Measurements from ENCODE around the gene CYFIP2.

Gene CYFIP2

GRCh38 chr5:157258450-157258849, 7.5 kb upstream of the CYFIP2 start:
- DNase-seq (ENCODE audit: low read depth, low spot score) = no peak

GRCh38 chr5:157259699-157260098, 6.2 kb upstream of the CYFIP2 start:
- DNase-seq (ENCODE audit: low read depth, low spot score) = no peak

DNA sequence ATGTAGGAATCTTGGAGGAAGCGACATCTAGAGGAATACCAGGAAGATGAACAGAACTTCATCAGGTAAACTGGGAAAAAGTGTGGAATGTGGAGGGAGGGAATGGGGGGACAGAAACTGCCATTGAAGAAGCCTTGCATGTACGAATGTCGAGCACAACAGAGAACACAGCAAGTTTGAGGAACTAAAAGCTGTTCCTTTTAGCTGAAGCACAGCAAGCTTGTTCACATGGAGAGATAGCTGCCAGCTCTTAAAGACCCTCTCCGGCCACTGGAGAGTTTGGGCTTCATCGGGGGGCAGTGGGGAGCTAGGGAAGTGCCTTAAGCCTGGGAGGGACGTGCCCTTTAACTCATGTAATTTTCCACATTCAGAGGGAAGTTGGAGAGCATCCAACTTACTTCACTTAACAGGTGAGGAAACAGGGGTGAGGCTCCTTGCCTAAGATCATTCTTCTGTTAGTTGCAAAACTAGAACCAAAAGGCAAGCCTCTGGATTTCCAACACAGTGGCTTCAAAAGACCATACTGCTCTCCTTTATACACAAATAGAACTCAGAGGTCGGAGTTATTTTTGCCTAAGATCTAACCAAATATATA, 2.3 kb upstream of the CYFIP2 start:
- no peak for DNase-seq (ENCODE audit: low read depth, low spot score)

DNA sequence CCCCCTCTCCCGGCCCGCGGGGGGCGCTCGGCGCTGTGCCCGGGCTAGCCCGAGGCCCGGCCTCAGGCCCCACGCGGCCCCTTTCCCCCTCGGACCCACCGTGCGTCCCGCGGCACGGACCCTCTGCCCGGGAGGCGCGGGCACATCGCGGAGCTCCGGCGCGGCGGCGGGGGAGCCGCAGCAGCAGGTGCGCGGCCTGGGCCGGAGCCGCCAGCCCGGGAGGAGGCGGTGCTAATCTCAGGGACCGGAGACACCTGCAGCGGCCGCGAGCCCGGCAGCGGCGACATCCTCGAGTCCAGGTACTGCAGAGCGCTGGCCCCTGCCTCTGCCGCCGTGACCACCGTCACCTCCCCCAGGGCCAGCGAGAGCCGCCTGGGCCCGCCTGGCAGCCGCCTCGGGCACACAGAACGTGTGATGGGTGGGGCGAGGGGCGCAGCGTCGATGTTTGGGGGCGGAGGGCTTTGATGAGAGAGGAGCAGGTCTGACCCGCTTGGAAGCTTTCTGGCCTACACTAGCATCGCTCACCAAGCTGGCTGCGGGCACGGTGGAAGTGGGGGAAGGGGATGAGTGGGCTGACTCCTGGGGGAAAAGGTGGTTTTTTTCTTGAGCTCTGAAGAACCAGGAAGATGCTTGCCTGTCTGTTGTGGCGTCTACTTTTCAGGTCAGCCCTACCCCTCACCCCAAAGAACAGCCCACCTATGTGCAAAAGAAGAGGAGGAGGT, 524 bp downstream of the CYFIP2 start:
- DNase-seq (ENCODE audit: low read depth, low spot score) = peak; percentile 39

GRCh38 chr5:157267025-157267424, 1.1 kb downstream of the CYFIP2 start:
- no peak for DNase-seq (ENCODE audit: low read depth, low spot score)

DNA sequence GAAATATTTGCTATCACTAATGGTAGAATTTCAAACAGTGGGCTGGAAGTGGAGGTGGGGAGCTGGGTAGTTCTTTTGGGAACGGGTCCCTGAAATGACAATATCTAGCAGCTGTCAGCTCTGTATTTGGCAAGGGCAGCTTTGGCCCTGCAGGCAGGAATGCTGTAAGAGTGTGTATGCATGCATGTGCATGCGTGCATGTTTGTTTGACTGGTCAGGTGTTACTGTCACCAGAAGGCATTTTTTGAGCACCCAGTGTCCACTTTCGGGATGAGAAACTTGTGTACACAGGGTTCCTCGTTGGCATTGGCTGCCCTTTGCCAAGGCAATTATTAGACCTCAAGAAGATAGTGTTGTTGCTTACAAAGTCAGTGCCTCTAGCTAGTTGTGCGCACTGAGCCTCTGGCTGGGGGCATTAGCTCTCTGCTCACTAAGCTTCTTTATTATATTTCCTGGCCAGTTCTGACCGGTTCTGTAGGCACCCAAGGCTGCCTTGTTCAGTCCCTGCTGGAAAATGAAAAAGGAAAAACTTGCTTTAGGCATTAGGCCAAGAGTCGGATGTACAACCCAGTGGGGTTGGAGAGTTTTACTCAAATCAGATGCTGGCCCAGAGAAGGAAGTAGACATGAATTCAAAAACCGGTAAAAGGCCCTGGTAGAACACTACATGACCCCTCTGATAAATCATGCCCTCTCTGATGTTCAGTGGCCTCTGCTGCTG, 2.0 kb downstream of the CYFIP2 start:
- no peak for DNase-seq (ENCODE audit: low read depth, low spot score)

DNA sequence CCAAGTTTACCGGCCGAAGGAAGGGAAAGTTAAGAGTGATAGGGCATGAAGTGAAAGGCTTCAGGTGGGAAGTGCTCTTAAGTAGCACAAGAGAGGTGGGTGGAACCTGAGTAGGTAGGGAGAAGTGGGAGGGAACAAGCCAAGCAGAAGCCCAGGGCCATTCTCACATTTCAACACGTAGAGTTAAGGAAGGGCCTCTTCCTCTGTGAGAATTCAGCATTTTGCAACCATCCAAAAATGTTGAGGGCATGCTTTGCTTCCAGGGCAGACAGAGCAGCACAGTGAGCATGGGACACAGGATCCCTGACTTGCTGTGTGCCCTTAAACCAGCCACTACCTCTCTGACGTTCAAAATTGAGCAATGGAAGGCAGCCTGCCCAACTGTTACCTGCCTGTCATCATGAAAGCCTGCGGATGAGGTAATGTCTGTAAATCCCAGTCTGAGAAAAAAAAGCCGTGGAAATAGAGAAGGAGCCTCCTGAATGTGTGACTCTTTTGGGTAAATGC, 3.3 kb downstream of the CYFIP2 start:
- peak; percentile 42 for DNase-seq (ENCODE audit: low read depth, low spot score)

- DNase-seq (ENCODE audit: low read depth, low spot score) = no peak
Measured at GRCh38 chr5:157269761-157270272, 3.9 kb downstream of the CYFIP2 start.

DNA sequence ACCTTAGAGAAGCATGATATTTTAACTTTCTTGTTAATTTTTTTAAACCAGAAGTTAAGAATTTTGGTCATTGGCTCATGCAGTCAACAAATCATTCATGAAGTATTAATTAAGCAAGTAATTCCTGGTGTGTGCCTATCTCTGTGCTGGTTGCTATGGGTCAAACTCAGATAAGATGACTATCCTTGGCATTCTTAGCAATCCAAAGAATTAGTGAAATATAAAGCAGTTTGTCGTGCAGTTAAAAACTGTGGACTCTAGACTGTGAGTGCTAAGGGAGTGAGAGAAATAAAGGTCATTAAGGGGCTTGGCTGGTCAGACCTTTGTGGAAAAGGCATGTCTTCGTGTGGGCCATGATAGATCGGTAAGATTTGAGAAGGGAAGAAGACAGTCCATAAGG, 4.8 kb downstream of the CYFIP2 start:
- DNase-seq (ENCODE audit: low read depth, low spot score) = no peak

- no peak for DNase-seq (ENCODE audit: low read depth, low spot score)
Measured at GRCh38 chr5:157271740-157272271, 5.9 kb downstream of the CYFIP2 start.

GRCh38 chr5:157273131-157273556, 7.2 kb downstream of the CYFIP2 start:
- DNase-seq (ENCODE audit: low read depth, low spot score) = no peak

GRCh38 chr5:157275403-157275802, 9.5 kb downstream of the CYFIP2 start:
- no peak for DNase-seq (ENCODE audit: low read depth, low spot score)

- no peak for DNase-seq (ENCODE audit: low read depth, low spot score)
Measured at GRCh38 chr5:157278319-157279037, 12.6 kb downstream of the CYFIP2 start.

DNA sequence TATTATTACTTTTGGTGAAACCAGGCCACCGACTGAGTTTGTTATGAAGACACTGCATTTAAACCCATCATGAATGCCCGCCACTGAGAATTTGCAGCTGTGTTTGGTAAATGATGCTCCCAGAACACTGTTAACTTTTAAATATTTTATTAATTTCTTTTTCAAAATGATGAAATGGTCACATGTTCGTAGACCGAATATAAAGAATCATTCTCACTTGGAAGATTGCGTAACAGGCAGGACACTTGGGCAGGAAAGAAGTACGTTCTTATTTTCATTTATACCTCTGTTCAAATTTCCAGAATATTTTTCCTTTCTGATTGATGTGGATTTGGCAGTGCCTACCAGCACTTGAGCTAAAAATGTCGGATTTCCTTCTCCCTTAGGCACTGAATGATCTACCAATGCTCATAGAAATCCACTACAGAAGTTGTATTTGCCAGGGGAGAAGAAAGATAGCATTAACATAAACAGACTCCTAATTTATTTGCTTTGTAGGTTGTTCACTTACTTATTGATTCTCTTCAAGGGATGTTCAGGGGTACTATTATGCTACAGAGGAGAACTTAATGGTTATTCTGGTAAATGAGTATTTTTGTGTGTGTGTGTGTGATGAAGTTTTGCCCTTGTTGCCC, 13.8 kb downstream of the CYFIP2 start:
- no peak for DNase-seq (ENCODE audit: low read depth, low spot score)

DNA sequence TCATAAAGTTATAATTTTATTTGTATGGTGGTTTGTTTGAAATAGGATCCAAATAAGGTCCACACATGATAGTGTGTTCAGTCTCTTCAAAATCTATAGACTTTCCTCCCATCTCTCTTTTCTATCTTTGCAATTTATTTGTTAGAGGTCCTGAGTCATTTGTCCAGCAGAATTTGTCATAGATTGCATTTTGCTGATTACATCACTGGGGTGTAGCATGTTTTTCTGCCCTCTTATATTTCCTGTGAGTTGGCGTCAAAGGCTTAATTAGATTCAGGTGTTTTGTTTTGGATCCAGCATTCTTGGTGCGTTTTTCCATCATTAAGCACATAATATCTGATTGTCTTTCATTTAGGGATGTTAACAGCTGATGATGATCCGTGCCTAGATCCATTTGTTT, 15.0 kb downstream of the CYFIP2 start:
- DNase-seq (ENCODE audit: low read depth, low spot score) = no peak

DNA sequence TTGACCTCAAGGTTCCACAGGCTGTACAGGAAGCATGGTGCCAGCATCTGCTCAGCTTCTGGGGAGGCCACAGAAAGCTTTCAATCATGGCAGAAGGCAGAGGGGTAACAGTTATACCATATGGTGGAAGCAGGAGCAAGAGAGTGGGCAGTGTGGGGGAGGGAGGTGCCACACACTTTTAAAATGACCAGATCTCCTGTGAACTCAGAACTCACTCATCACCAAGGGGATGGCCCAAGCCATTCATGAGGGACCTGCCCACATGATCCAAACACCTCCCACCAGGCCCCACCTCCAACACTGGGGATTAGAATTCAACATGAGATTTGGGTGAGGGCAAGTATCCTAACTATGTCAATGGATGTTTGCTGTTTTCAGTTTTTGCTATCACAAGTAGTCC, 16.2 kb downstream of the CYFIP2 start:
- no peak for DNase-seq (ENCODE audit: low read depth, low spot score)

- no peak for DNase-seq (ENCODE audit: low read depth, low spot score)
Measured at GRCh38 chr5:157283434-157283833, 17.5 kb downstream of the CYFIP2 start.

DNA sequence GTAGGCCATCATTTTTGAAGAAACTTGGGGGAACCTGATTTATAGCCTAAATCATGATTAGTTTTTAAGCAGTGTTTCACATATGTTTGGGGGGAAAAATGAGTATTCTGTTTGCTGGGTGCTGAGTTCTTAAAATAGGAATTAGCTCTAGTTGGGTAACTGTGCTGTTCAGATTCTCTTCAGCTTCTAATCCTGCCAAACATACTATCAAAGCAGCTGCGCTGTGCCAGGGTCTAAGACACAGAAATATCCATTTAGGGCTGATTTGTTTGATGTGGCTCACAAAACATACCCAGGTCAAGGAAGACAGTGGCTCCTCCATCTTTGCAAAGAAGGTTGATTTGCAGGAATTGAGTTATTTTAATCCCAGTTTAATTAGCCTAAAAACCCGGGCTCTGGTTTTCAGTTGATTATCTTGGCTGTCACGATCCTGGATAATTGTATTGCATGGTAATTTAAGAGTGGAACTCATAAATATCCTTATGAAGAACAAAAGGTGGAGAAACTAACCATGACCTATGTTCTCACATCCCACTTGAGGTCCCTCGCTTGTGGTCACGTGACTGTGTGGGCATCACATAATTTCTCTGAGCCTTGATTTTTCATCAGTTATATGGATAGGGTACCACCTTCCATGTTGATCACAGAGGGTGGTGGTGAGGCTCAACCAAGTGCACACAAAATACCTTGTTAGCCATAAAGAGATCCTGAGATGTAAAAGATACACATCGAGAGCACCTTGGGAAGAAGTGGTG, 18.7 kb downstream of the CYFIP2 start:
- no peak for DNase-seq (ENCODE audit: low read depth, low spot score)

DNA sequence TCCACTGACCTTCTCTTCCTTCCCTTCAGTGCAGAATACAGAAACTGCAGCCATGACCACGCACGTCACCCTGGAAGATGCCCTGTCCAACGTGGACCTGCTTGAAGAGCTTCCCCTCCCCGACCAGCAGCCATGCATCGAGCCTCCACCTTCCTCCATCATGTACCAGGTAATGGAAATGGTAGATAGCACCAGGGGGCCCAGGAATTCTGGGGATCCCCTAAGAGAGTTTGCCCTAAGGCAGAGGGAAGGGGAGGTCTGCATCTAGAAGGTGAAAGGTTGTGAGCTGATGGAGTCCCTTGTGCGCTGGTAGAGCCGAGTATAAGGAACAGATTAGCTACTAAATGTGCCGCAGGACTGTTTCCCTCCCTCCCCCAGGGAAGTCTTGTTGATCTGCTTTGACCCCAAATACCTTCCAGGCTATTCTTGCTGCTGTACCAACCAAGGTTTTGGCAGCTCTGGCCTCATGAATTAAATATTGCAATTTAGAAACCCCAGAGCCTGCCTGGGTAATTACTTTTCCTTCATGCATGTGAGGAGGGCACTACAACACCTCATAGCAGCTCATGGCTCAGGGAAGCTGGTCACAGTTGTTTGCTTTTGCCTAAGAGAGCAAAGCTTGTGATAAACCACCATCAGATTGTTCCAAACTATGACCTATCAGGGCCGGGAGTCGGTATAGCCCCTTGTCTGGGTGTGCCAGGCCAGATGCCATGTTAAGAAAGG, 19.6 kb downstream of the CYFIP2 start:
- DNase-seq (ENCODE audit: low read depth, low spot score) = no peak

DNA sequence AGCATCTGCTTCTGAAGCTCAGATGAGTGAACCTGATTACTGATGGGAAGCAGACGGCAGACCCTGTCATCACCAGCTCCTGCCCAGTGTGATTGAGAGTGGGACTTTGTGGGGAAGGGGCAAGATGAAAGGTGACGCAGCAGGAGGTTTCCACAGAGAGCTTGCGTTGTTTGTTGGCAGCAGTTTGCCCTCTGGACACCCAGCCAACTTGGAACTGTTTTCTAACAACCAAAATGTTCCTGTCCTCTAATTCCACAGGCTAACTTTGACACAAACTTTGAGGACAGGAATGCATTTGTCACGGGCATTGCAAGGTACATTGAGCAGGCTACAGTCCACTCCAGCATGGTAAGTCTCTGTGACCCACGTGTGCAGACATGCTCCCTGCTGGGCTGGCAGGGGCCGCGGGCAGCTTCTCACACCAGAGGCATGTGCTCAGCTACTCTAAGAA, 20.9 kb downstream of the CYFIP2 start:
- peak; percentile 63 for DNase-seq (ENCODE audit: low read depth, low spot score)

Data from ELF-1 (cell line).